HCT116 (cell line): Measurements from ENCODE around the gene ASIC3. TPM values are rescaled to one million over a fixed set of nuclear protein-coding genes. Genes with fewer than 3 reads are reported as not detected.
A peak's percentile ranks its signal among the peaks of the same experiment; 100 is the strongest.

ENCODE experiments used
- ATAC-seq: fragments of 200-7000 bp; cut with Tn5 transposase; 2 replicates; pipeline ENCODE4 v1.9.1; 2020; ENCODE audit warnings: mild to moderate bottlenecking, moderate library complexity
- BruUV-seq: library from RNA; stranded (reverse); fragments of 400-500 nt; replicated peaks from 2 replicates; lab custom pipeline; 2021; lab: Mats Ljungman, UMichigan
- CTCF ChIA-PET: fragments of 300-600 bp; sonication (Branson Sonifier 250); formaldehyde crosslinking; loops from one replicate; lab custom pipeline; 2021; ENCODE audit warnings: antibody characterized with exemption; lab: Charles Lee
- POLR2A ChIA-PET: fragments of 300-600, 350-600 bp; sonication (Branson Sonifier 250); formaldehyde crosslinking; loops from one replicate; lab custom pipeline; 2021; ENCODE audit warnings: antibody characterized with exemption; lab: Charles Lee
- RAD21 ChIA-PET, 2 experiments: fragments of 300-600 bp; sonication (Branson Sonifier 250); formaldehyde crosslinking; loops; one replicate each; lab custom pipeline; 2023; ENCODE audit warnings: low total read pairs in 2 of 2; ENCODE audit not compliant: uncharacterized antibody in 2 of 2, unreplicated experiment in 2 of 2, low non-redundant PET in 1 of 2; lab: Charles Lee
- DNase-seq: peaks from one replicate; pipeline ENCODE4 v3.0.0-alpha.2; 2010; ENCODE audit warnings: low read depth, low spot score
- H2AFZ ChIP-seq: fragments of 200-600 bp; shearing (Covaris generic), sonication (generic); 2 replicates; pipeline ENCODE4 v1.6.1; 2017; ENCODE audit warnings: low read depth, mixed run types, mixed read lengths, antibody characterized with exemption, low read length; ENCODE audit not compliant: poor library complexity, severe bottlenecking
- H3K27ac ChIP-seq: 2 replicates; pipeline ENCODE4 v1.5.1; 2012; ENCODE audit warnings: low read depth, low read length
- H3K27me3 ChIP-seq: fragments of 200-600 bp; sonication (generic); 2 replicates; pipeline ENCODE4 v1.6.1; 2016; ENCODE audit warnings: mixed run types, low read length, mixed read lengths; ENCODE audit not compliant: insufficient read depth
- H3K36me3 ChIP-seq, 2 experiments: fragments of 200-500 bp in 1 of 2; fragments of 200-600 bp in 1 of 2; sonication (Bioruptor generic) in 1 of 2; sonication (generic) in 1 of 2; 2 replicates each; pipeline versions ENCODE4 v1.5.1 to v1.6.1; 2014 to 2016; ENCODE audit warnings: low read length in 2 of 2, inconsistent platforms in 1 of 2, mixed read lengths in 1 of 2, mixed run types in 1 of 2; ENCODE audit not compliant: insufficient read depth in 2 of 2, control insufficient read depth in 1 of 2
- H3K4me1 ChIP-seq, 2 experiments: fragments of 200-600 bp in 1 of 2; sonication (generic) in 1 of 2; 2 replicates each; pipeline versions ENCODE4 v1.5.1 to v1.6.1; 2012 to 2017; ENCODE audit warnings: low read length in 2 of 2, inconsistent platforms in 1 of 2, mild to moderate bottlenecking in 1 of 2, mixed read lengths in 1 of 2, mixed run types in 1 of 2, moderate library complexity in 1 of 2; ENCODE audit not compliant: insufficient read depth in 2 of 2, control insufficient read depth in 1 of 2
- H3K4me2 ChIP-seq: fragments of 200-600 bp; sonication (generic); 2 replicates; pipeline ENCODE4 v1.6.1; 2017; ENCODE audit warnings: mixed run types, low read length, mixed read lengths
- H3K4me3 ChIP-seq, 2 experiments: fragments of 200-600 bp in 1 of 2; sonication (generic) in 1 of 2; replicated peaks in 1 of 2; 2 replicates each; pipeline ENCODE4 v1.5.1; 2011 to 2016; ENCODE audit warnings: low read length in 2 of 2, control low read depth in 1 of 2, low read depth in 1 of 2, mild to moderate bottlenecking in 1 of 2, mixed read lengths in 1 of 2, mixed run types in 1 of 2
- H3K79me2 ChIP-seq: fragments of 200-600 bp; sonication (generic); 2 replicates; pipeline ENCODE4 v1.6.1; 2017; ENCODE audit warnings: mild to moderate bottlenecking, mixed run types, low read length, moderate library complexity, mixed read lengths; ENCODE audit not compliant: insufficient read depth
- H3K9ac ChIP-seq: fragments of 200-600 bp; sonication (generic); 2 replicates; pipeline ENCODE4 v1.6.1; 2016; ENCODE audit warnings: low read length, mixed read lengths
- H3K9me2 ChIP-seq: fragments of 200-600 bp; sonication (generic), shearing (Covaris generic); 2 replicates; pipeline ENCODE4 v1.6.1; 2017; ENCODE audit warnings: mixed run types, mild to moderate bottlenecking, moderate library complexity; ENCODE audit not compliant: insufficient read depth
- H3K9me3 ChIP-seq, 2 experiments: fragments of 200-500 bp in 1 of 2; fragments of 200-600 bp in 1 of 2; sonication (Bioruptor generic) in 1 of 2; sonication (generic) in 1 of 2; 2 replicates each; pipeline ENCODE4 v1.6.1; 2014 to 2017; ENCODE audit warnings: low read length in 2 of 2, mixed read lengths in 2 of 2, inconsistent platforms in 1 of 2, low read depth in 1 of 2, mild to moderate bottlenecking in 1 of 2, mixed run types in 1 of 2, moderate library complexity in 1 of 2; ENCODE audit not compliant: control insufficient read depth in 1 of 2, insufficient read depth in 1 of 2
- H4K20me1 ChIP-seq: fragments of 200-600 bp; sonication (generic), shearing (Covaris generic); 2 replicates; pipeline ENCODE4 v1.6.1; 2017; ENCODE audit warnings: mixed run types, mild to moderate bottlenecking, moderate library complexity; ENCODE audit not compliant: insufficient read depth
- ATF3 ChIP-seq: IDR thresholded peaks from 2 replicates; pipeline ENCODE4 v1.6.1; 2012
- CBX3 ChIP-seq: IDR thresholded peaks from 2 replicates; pipeline ENCODE4 v1.6.1; 2012; ENCODE audit warnings: low read depth
- CEBPB ChIP-seq: IDR thresholded peaks from 2 replicates; pipeline ENCODE4 v1.6.1; 2012; ENCODE audit warnings: low read depth
- CTCF ChIP-seq, 3 experiments: fragments of 200-600 bp in 1 of 3; sonication (generic) in 1 of 3; IDR thresholded peaks in 2 of 3; conservative IDR thresholded peaks in 1 of 3; 2 replicates each; pipeline ENCODE4 v1.5.1; 2012 to 2017; ENCODE audit warnings: low read depth in 2 of 3, low read length in 2 of 3, antibody characterized with exemption in 1 of 3, borderline replicate concordance in 1 of 3, control low read depth in 1 of 3, mild to moderate bottlenecking in 1 of 3, mixed read lengths in 1 of 3, mixed run types in 1 of 3, moderate library complexity in 1 of 3; ENCODE audit not compliant: insufficient read depth in 1 of 3
- EGR1 ChIP-seq: IDR thresholded peaks from 2 replicates; pipeline ENCODE4 v1.6.1; 2012; ENCODE audit warnings: low read depth
- ELF1 ChIP-seq: IDR thresholded peaks from 2 replicates; pipeline ENCODE4 v1.6.1; 2012; ENCODE audit warnings: low read depth, borderline replicate concordance
- EZH2 ChIP-seq: fragments of 200-600 bp; sonication (generic); IDR thresholded peaks from 2 replicates; pipeline ENCODE4 v1.6.1; 2017; ENCODE audit warnings: antibody characterized with exemption, mixed run types
- FOSL1 ChIP-seq: IDR thresholded peaks from 2 replicates; pipeline ENCODE4 v1.6.1; 2012; ENCODE audit warnings: low read depth
- JUND ChIP-seq: IDR thresholded peaks from 2 replicates; pipeline ENCODE4 v1.6.1; 2012
- MAX ChIP-seq: IDR thresholded peaks from 2 replicates; pipeline ENCODE4 v1.6.1; 2012
- POLR2AphosphoS5 ChIP-seq: IDR thresholded peaks from 2 replicates; pipeline ENCODE4 v1.6.1; 2011; ENCODE audit warnings: mild to moderate bottlenecking, low read depth, low read length, moderate library complexity
- SP1 ChIP-seq: IDR thresholded peaks from 2 replicates; pipeline ENCODE4 v1.6.1; 2012; ENCODE audit warnings: low read depth
- SRF ChIP-seq: IDR thresholded peaks from 2 replicates; pipeline ENCODE4 v1.6.1; 2012; ENCODE audit warnings: low read depth
- YY1 ChIP-seq: IDR thresholded peaks from 2 replicates; pipeline ENCODE4 v1.6.1; 2011; ENCODE audit warnings: low read length, low read depth, moderate library complexity, mild to moderate bottlenecking; ENCODE audit not compliant: insufficient replicate concordance; ENCODE audit errors: extremely low read depth
- ZFX ChIP-seq: fragments of 450-650 bp; IDR thresholded peaks from 2 replicates; pipeline ENCODE4 v1.6.1; 2017
- ZNF274 ChIP-seq: fragments of 200-500 bp; sonication (Bioruptor generic); IDR thresholded peaks from 2 replicates; pipeline ENCODE4 v1.6.1; 2014; ENCODE audit warnings: mild to moderate bottlenecking, low read depth, low read length, inconsistent platforms
- intact Hi-C: fragments of 100-400 bp; cut with micrococcal nuclease; formaldehyde crosslinking; loops from 2 replicates; pipeline ENCODE4 v1.10.0; 2022
- total RNA-seq: library from RNA; stranded (reverse); gene quantifications from one replicate; pipeline ENCODE4 v1.2.1, GENCODE V29; 2021; ENCODE audit not compliant: unreplicated experiment

The ASIC3 gene
- total RNA-seq, 1 experiment from 2014 or later, result 4.4 TPM

GRCh38 chr7:151007469-151007898 lies 40.8 kb upstream of the ASIC3 start:
- Histone ChIP-seq H4K20me1 (no peaks in the 10 kb centered on the region), H3K4me1 (peaks cover 16 to 44% of the 10 kb centered on the region in 2 experiments; a peak in 3 of 4 replicates), H3K9ac (0 out of 2 replicates have a peak overlapping the region, but pooled peaks have one; percentile 81), H3K9me2 (no peaks in the 10 kb centered on the region), H3K36me3 (no peaks in the 10 kb centered on the region), H3K79me2 (peaks cover 4% of the 10 kb centered on the region; the same call in 1 of the 2 replicates), H3K4me3 (no peak overlapping the region), H3K27me3 (no peaks in the 10 kb centered on the region), H3K9me3 (no peaks in the 10 kb centered on the region), H3K27ac (no peak overlapping the region), H3K4me2 (peak overlapping the region; percentile 94), H2AFZ (no peak overlapping the region)
- ChIA-PET RAD21 (no interaction called here), POLR2A (no interaction called here), CTCF (interaction anchor here (1.1 to 5.4 kb wide), 3 partner anchors 13 to 43 kb away, joined by 3 to 59 read pairs (median 4); no protein-coding TSS in a partner anchor)
- ATAC-seq, result no peak
- TF ChIP-seq CTCF (IDR thresholded peaks at IDR 0.05 in 2 of 3, conservative IDR thresholded peaks at IDR 0.05 in 1 of 3; ENCODE audit: borderline replicate concordance in 1 of 3, insufficient read depth in 1 of 3, low read depth in 2 of 3, low read length in 2 of 3) (no peak), ELF1 (no peak)
- intact Hi-C loops, result no loop called here
- no peak for DNase-seq
- BruUV-seq, result no TSS peak

- no peak for DNase-seq
- H3K4me2 ChIP-seq, result peak overlapping the region; percentile 94
- BruUV-seq, result no TSS peak
- H3K4me3 ChIP-seq, result peak overlapping the region; percentile 72 to 73
- H4K20me1 ChIP-seq, result no peaks in the 10 kb centered on the region
- H2AFZ ChIP-seq, result peak overlapping the region; percentile 75
- H3K9me2 ChIP-seq, result no peaks in the 10 kb centered on the region
- no peaks in the 10 kb centered on the region for H3K36me3 ChIP-seq
- H3K79me2 ChIP-seq, result peaks cover 4% of the 10 kb centered on the region; the same call in 1 of the 2 replicates
- peaks cover 16 to 50% of the 10 kb centered on the region in 2 experiments; a peak in 3 of 4 replicates for H3K4me1 ChIP-seq
- ChIA-PET RAD21 (interaction anchor here in 1 of 2 experiments (0.9 kb wide), 1 partner anchor 42 kb away, joined by 3 read pairs; no protein-coding TSS in a partner anchor), POLR2A (interaction anchor here (0.7 to 1.2 kb wide), 3 partner anchors 16 to 131 kb away, joined by 3 to 4 read pairs (median 3); partner anchors contain the start of gene ATG9B), CTCF (interaction anchor here (1.0 to 5.4 kb wide), 11 partner anchors 9 to 132 kb away, joined by 3 to 59 read pairs (median 6); partner anchors contain the start of gene ABCB8)
- no peaks in the 10 kb centered on the region for H3K27me3 ChIP-seq
- ATAC-seq, result no peak
- peak overlapping the region; percentile 81 for H3K9ac ChIP-seq
- peak overlapping the region; percentile 29 for H3K27ac ChIP-seq
- intact Hi-C loops, result loop anchor here (1.0 kb wide), 1 partner anchor 30 kb away; the partner anchor contains the start of gene KCNH2
- no peaks in the 10 kb centered on the region for H3K9me3 ChIP-seq
- TF ChIP-seq ATF3 (no peak), YY1 (no peak), SP1 (no peak), EGR1 (no peak), JUND (no peak), ZNF274 (no peak), ZFX (no peak), CBX3 (no peak), MAX (no peak), POLR2AphosphoS5 (no peak), CEBPB (no peak), SRF (no peak), EZH2 (no peak), CTCF (IDR thresholded peaks at IDR 0.05 in 2 of 3, conservative IDR thresholded peaks at IDR 0.05 in 1 of 3; ENCODE audit: borderline replicate concordance in 1 of 3, insufficient read depth in 1 of 3, low read depth in 2 of 3, low read length in 2 of 3) (no peak), FOSL1 (no peak)
These were observed 40.2 kb upstream of the ASIC3 start for GRCh38 chr7:151008143-151008510.
